Eye (tissue), 1 donor: ENCODE measurements around the gene WNT8A.
"Not testable (repeated sequence)": the region's sequence is repeated elsewhere in the genome, so short reads cannot be mapped to it uniquely, and the experiment has no call there.

ENCODE experiments used
- DNase-seq: peaks from one replicate; pipeline ENCODE4 v3.0.0-alpha.2; 2015

WNT8A gene

DNA sequence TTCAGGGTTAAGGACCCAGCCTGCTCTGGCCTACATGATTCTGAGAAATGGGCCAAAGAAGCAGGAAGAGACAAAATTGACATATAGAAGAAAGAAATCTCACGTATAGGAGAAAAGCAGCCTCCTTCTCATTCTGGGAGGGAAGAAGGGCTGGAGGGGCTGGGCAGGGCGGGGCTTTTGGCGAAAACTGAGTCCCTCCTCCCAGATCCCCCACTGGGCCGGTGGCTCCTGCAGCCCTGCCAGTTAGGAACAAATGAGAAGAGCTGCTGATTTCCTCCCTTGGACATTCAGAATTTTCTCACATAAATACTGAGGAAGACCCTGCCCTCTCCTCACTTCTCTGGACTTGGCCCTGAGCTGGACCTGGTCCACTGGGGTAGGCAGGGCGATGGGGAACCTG, at the start of gene WNT8A:
Gene WNT8A (plus strand): TSS at position 332 of the 400 bp plus-strand sequence. CDS start 95 bp downstream, outside the sequence.
- DNase-seq = no peak

- peak; percentile 91 for DNase-seq
Measured at GRCh38 chr5:138035605-138036537, 48.0 kb upstream of the WNT8A start.

DNA sequence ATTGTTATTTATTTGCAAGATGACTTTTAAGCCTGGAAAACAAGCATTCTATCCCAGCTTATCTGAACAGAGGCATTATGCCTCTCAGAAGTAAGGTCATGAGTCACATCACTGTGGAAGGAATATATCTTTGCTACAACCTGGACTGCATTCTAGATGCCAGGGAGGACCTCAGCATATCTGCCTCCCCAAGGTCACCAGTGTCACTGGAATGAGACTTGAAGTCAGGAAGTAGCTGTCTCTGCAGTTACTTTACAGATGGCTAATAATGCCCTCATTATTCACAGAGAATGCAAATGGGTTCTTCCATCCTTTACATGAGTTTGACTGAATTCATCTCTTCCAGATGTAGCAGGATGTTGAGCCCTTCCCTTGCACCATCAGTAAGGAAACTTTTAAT, 46.6 kb upstream of the WNT8A start:
- DNase-seq = no peak

- no peak for DNase-seq
Measured at GRCh38 chr5:138037907-138038633, 45.8 kb upstream of the WNT8A start.

GRCh38 chr5:138038826-138039225, 45.0 kb upstream of the WNT8A start:
- DNase-seq = no peak

- DNase-seq = not testable (repeated sequence)
Measured at GRCh38 chr5:138045283-138045682, 38.5 kb upstream of the WNT8A start.

GRCh38 chr5:138051441-138052296, 32.2 kb upstream of the WNT8A start:
- no peak for DNase-seq

DNA sequence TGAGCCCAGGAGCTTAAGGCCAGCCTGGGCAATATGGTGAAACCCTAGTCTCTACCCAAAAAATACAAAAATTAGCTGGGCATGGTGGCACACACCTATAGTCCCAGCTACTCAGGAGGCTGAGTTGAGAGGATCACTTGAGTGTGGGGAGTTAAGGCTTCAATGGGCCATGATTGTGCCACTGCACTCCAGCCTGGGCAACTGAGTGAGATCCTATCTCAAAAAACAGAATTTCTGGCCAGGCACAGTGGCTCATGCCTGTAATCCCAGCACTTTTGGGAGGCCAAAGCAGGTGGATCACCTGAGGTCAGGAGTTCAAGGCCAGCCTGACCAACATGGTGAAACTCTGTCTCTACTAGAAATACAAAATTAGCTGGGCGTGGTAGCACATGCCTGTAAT, 31.1 kb upstream of the WNT8A start:
- not testable (repeated sequence) for DNase-seq

GRCh38 chr5:138053554-138053953, 30.3 kb upstream of the WNT8A start:
- no peak for DNase-seq

- DNase-seq = no peak
Measured at GRCh38 chr5:138054206-138054605, 29.6 kb upstream of the WNT8A start.

- DNase-seq = peak; percentile 42
Measured at GRCh38 chr5:138054847-138055558, 28.8 kb upstream of the WNT8A start.

DNA sequence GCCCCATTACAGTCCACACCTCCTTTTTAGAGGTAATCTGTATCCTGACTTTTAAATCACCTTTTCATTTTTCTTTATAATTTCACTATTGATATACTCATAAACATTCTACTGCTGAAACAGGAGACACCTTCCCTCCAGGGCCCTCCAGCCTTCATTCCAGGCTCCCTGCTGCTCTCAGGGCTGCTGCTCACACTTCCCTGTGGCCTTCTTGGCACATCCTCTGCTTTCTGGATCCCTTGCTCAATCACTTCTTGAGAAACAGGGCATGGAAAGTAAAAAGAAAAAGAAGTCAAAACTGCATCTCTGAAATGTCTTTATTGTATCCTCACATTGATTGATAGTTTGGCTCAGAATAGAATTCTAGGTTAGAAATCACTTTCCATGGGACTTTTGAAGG, 19.3 kb upstream of the WNT8A start:
- DNase-seq = no peak

- no peak for DNase-seq
Measured at GRCh38 chr5:138065102-138065501, 18.7 kb upstream of the WNT8A start.

GRCh38 chr5:138067945-138068344, 15.9 kb upstream of the WNT8A start:
- DNase-seq = no peak

- DNase-seq = peak; percentile 66
Measured at GRCh38 chr5:138068742-138069600, 14.9 kb upstream of the WNT8A start.

GRCh38 chr5:138070026-138070425, 13.8 kb upstream of the WNT8A start:
- DNase-seq = not testable (repeated sequence)

GRCh38 chr5:138077064-138077696, 6.7 kb upstream of the WNT8A start:
- peak; percentile 85 for DNase-seq

GRCh38 chr5:138078006-138078643, 5.7 kb upstream of the WNT8A start:
- no peak for DNase-seq

DNA sequence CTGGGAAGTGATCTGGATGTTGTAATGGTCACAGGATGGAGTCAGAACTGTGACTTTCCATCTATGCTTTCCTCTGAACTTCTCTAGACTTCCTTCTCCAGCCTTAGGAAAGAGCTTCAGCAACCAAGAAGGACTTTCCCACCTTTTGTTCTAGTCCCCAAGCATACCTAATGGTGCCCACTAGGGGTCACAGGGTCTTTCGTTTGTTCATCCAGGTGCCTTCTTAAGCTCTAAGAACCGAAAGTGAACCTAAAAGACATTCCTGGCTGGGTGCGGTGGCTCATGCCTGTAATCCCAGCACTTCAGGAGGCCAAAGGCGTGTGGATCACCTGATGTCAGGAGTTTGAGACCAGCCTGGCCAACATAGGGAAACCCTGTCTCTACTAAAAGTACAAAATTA, 1.8 kb upstream of the WNT8A start:
- no peak for DNase-seq

- DNase-seq = no peak
Measured at GRCh38 chr5:138091685-138092084, 7.9 kb downstream of the WNT8A start.
